Stimulated activated CD8-positive, alpha-beta memory T cell treated with anti-CD3 and anti-CD28 coated beads, Interleukin-2, amount 100 ng/mL, for 48 hours (primary cell): Measurements from ENCODE around the gene COL18A1.
"Not testable (repeated sequence)": the region's sequence is repeated elsewhere in the genome, so short reads cannot be mapped to it uniquely, and the experiment has no call there.

Experiments
- DNase-seq, 2 donors: peaks; one replicate each; pipeline ENCODE4 v3.0.0-alpha.2; 2020; ENCODE audit warnings: low read depth in 2 of 2

The COL18A1 gene

DNA sequence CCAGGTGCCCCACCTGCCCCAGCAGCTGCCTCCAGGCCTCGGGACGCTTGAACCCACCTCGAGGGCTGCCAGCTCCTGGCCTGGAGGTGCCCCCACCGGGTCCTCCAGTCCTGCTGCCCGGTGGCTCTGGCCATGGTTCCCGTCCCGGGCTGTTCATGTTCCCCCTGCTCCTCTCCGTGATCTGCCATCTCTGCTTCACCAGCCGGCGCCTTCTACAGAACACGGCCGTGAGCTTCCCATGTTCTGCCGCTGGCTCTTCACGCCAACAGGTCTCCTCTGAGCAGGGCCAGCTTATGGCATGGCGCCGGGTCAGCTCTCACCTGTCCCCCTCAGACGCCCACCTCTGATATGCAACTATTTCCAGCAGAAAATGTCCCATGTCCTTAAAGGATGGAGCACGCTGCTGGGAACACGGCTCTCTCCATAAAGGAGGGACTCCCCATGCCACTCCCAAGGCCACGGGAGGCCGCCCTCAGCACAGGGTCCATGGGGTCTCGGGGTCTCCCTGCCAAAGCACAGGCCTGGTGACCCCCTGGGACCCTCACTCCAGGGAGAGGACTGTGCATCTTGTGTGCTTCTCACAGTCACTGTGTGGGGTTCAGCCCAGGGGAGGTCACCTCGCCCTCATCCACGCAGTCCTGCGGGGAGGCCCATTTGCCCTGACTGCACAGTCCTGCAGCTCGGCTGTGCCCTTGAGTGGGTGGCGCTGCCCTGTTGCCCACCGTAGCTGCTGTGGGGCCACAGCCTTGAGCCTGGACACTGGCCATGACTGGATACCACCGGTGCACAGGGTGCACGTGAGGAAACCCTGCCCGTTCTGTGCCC lies 36.7 kb downstream of the COL18A1 start:
- DNase-seq = no peak

DNA sequence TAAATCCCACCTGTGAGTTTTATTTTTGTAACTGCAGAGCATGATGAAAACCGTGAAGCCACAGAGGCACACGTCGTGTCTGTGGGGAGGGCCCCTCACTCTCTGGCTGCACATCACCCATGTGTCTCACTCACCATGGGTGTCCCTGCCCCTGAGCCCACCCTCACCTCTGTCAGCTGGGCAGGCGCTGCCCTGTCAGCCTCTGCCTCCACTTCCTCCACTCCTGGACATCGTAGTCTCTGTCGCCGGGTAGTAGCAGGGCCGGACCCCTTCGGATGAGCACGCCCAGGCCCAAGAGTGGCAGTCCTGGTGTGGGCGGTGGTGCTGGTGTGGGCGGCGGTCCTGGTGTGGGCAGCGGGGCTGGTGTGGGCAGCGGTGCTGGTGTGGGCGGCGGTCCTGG lies 37.3 kb downstream of the COL18A1 start:
- DNase-seq = no peak

DNA sequence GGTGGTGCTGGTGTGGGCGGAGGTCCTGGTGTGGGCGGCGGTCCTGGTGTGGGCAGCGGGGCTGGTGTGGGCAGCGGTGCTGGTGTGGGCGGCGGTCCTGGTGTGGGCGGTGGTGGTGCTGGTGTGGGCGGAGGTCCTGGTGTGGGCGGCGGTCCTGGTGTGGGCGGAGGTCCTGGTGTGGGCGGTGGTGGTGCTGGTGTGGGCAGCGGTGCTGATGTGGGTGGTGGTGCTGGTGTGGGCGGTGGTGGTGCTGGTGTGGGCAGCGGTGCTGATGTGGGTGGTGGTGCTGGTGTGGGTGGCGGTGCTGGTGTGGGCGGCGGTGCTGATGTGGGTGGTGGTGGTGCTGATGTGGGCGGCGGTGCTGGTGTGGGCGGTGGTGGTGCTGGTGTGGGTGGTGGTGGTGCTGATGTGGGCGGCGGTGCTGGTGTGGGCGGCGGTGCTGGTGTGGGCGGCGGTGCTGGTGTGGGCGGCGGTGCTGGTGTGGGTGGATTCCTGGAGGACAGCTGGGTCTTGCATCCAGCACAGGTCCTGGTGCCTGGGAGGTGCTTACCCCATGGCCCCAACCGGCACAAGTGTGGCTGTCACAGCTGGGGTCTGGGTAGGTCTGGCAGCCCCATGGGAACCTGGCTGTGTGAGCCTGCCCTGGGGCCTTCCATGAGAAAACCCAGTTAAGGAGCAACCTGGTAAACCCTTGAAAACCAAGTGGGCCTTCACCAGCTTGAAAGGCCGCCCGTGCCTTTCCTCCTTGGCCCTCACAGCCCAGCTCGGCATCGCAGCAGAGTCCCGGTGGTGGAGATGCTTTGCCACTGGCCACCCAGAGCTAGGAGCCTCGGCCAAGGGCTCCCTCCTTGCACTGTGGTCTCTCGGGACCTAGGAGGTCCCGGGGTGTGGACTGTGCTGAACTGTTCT lies 38.0 kb downstream of the COL18A1 start:
- not testable (repeated sequence) for DNase-seq

DNA sequence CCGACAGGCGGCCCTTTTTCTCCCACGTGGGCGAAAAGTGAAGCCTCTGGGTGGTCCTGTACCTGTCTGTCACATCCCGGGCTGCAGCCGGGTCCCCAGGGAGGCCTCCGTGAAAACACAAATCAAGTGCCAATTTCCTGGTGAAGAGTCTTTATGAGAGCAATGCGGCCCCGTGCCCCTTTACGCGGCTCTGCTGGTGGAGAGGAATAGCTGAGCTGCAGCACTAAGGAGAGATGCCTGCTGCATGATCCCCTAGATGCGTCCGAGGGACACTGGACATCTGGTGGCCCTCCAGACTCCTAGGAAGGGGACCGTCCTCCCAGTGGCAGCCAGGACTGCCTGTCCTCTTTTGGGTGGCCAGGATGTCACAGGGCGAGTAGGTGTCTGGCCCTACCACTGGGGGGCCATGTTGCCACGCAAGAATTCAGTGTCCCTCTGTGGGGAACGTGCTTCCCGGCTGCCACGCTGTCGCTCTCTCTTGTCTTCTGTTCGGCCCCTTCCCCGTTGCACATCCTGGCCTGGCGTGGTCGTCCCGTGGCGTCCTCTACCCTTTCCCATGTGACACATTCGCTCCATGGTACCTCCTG lies 38.7 kb downstream of the COL18A1 start:
- no peak for DNase-seq

DNA sequence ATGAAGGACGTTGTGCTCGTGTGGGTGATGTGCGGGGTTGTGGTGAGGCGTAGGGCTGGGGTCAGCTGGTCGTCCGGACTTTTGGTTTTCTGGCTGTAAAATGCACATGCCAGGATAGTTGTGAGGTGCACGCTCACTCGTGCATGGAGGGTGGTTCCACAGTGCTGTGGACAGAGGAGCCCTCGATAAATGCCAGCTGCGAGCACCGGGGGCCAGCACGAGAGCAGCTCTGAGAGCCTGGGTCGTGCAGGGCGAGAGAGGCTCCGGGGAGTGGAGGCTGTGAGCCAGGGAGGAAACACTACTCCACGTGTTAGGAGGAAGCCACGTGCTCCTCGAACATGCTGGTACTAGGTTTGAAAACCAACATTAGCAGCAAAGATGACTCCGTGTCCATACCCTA lies 39.4 kb downstream of the COL18A1 start:
- DNase-seq = no peak

DNA sequence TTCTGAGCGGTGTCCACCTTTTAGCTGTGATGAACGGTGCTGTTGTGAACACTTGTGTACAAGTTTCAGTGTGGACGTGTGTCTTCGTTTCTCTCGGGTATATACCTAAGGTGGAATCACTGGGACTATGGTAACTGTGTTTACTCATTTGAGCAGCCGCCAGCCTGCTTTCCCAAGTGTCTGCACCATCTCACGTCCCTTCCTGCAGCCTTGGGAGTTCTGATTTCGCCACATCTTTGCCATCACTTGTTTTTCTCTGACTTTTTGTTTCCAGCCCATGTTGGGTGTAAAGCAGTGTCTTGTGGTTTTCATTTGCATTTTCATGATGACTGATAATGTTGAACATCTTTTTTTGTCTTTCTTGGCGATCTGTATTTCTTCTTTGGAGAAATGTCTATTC lies 40.4 kb downstream of the COL18A1 start:
- no peak for DNase-seq

DNA sequence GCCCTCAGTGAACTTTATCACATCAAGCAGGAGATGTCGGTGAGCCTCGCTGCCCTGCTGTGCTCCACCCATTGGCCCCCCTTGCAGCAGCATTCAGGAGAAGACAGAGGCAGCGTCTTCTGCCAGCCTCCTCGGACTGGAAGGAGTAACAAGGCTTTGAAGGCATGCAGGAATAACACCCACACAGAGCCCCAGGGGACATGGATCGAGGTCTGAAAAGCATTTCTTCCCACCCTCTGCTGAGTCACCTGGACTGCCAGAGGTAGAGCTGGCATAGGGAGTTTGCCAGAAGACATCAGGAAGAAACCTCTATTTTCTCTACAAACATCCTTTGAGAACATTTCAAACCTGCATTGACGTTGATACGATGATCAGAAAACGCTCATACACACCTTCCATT lies 42.9 kb downstream of the COL18A1 start:
- DNase-seq = no peak

DNA sequence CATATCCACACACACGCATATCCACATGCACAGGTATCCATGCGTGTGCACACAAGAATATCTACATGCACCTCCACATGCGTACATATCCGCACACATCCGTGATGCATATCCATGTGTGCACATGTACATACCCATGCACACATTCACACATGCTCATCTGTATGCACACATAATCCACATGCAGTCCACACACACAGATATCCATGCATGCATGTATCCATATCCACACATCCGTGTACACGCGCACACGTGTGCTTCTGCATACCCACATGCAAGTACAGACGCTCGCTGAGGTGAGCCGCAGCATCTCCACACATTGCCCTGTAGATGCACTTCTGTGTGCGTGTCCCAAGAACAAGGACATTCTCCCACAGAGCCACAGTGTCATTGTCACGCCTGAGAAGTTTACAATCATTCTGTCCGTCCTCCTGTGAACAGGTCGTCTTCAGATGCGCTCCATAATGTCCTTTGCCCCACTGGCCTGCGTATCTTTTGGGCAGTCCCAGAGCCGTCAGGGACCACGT lies 43.4 kb downstream of the COL18A1 start:
- DNase-seq = no peak

DNA sequence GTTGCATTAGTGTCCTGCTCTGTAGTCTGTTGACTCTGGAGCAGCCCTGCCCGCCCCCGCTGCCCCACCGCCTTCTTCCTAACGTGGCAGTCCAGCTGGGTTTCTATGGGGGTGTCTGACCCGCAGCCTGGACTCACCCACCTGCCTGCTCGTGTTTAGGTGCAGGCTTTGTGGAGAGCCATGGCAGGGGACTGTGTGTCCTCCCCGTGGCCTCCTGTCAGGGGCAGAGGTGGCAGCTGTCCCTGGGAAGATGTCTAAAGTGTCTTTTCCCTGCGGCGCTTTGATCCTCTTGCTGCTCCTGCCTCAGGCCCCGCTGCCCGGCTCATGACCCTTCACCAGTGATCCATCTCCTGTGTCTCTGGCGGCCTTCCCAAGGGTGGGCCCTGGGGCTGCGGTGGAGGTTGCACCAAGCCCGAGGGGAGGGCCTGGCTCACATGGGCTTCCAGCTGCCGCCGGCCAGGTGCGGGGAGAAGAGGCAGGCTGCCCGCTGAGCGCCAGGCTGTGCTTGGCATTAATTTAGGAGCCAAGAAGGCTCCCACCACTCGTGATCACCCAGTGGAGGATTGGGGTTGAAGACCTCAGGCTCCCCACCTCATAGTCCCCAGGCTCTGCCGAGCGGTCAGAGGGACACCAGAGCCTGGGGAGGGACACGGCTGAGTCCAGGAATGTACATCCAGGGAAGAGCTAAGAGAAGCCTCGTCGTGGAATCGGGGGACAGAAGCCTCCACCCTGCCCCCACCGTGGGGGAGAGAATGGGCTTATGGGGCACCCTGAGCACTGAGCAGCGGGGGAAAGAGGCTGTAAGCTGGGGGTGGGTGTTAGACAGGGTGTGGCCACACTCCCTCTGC lies 44.1 kb downstream of the COL18A1 start:
- DNase-seq = no peak

DNA sequence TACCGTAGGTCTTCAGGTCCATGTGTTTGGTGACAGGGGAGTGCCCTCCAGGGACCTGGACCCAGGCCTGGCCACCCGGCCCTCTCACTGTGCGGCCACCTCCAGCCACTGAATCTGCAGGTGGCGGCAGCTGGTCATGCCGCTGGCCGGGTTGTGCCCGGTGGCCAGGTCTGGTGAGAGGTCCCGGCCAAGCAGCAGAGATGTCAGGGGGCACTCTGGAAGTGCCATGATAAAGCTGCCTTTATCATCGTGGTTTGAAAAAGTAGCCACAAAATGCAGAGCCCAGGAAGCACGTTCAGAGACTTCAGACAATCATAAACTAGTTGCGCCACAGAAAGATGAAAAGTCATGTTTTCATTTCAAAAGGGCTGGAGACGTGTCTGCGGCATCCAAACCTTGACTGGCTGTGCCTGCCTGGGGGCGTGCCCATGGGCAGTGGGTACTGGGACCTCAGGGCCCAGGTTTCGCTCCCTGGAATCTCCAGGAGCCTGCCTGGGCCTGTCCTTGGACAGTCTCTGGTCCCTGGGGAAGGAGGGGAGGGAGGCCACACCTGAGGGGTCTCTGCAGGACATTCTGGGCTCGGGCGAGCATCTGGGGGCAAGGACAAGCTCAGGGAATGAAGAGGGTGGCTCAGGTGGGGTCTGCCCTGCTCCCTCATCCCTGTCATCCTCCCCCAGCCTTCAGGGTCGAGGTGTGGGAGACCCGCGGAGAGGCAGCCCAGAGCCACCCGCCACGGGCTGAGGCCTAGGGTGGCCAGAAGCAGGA lies 44.9 kb downstream of the COL18A1 start:
- no peak for DNase-seq

DNA sequence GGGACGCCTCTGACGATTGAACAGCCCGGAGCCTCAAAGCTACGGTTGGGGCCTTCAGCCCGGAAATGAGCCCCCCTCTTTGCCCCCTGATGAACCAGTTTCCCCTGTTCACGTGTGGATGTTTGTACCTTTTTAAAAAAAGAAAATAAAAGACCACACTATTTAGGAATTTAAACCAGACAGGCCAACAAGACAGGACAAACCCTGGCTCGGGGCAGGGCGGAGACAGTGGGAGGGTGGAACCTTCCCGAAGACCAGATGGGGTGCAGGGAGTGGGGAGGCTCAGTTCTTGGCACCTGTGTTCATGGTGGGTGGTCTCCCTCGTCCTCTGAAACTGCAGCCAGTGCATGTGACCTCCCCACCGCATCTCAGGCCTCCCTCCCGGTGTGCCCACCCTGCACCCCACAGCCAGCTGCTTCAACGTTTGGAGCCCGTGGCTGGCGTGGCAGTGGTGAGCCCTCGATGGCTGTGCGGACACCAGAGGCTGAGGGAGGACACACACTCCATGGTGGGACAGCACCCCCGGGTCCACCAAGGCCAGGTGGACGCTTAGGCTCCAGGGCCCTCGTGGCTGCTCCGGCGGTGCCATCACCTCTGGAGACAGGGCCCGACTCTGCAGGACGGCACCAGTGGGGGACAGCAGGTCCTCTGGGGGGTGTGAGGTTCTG lies 45.6 kb downstream of the COL18A1 start:
- DNase-seq = no peak

DNA sequence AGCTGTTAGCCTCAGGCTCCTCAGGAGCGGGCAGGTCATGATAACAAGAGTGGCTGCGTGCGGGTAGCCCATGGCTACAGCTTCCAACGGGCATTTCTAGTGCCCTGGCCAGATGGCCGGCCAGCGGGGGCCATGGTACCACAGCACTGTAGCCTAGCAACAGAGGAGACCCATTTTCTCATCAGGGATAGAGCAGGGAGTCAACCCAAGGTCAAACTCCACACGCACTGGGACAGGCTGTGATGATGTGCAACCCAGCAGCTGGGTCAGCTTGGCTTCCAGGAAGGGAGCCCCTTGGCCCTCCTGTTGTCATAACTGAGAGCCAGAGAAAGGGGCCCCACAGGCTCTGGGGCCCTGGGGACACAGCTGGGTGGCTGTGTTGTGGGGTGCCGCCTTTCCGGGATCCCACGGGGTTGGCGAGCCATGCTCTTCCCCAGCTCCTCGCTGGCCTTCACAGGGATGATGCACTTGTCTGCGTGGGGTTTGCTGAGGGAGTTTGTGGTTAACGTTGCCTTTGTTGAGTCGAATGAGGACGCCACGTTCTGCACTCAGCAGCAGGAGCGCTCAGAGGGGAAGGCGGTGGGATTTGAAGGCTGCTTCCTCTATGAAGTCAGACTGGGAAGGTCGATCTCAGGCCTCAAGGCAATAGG lies 46.3 kb downstream of the COL18A1 start:
- no peak for DNase-seq

DNA sequence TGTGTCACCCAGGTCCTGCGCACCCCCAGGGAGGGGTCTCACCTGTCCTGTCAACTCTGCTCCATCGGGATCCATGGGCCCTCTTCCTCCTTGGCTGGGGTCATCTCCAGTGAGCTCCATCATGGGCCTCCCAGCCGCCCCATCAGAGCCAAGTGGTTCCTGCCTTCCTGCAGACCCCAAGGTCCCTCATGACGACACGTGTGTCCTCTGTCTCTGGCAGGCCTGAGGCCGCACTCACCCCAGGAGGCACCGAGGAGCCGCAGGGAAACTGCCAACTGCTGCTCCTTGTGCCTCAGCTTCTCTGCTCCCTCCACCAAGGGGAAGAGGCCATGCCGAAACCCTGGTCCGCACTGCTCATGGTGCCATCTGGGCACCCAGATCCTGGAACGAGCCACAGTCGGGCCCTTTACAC lies 46.8 kb downstream of the COL18A1 start:
- DNase-seq = no peak

DNA sequence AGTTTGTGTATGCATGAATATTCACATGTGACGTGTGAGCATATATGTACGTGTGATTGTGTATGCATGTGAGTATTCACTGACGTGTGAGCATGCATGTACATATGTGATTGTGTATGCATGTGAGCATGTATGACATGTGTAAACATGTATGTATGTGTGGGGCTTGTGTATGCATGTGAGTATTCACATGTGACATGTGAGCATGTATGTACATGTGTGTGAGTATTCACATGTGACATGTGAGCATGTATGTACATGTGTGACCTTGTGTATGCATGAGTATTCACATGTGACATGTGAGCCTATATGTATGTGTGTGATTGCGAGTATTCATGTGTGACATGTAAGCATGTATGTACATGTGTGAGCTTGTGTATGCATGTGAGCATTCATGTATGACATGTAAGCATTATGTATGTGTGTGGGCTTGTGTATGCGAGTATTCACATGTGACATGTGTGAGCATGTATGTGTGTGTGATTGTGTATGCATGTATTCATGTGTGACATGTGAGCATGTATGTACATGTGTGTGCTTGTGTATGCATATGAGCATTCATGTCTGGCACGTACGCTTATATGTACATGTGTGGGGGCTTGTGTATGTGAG lies 47.8 kb downstream of the COL18A1 start:
- DNase-seq = no peak

DNA sequence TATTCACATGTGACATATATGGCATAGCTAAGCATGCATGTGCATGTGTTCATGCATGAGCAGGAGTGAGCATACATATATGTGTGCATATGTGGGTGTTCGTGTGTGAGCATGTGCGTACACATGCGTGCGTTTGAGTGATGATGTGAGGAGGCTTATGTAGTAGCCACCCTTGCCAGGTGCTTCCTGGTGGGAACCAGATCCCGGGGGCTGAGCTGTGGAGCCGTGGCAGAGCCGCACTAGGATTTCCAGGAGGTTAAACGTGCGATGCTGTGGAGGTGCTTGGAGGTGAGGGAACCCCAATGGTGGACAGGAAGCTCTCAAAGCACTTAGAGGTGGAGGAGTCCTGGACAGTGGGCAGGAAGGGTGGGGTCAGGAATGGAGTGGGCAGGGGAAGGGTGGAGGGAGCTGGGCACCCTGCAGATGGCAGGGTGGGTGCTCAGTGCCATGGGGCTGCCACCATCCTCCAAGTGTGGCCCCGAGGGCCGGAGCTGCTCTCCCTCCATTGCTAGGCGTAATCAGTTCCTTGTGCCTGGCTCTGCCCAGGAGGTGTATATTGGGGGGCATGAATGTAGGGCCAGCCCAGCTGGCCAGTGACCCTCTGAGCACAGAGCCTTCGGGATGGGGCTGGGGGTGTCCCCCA lies 48.5 kb downstream of the COL18A1 start:
- no peak for DNase-seq

DNA sequence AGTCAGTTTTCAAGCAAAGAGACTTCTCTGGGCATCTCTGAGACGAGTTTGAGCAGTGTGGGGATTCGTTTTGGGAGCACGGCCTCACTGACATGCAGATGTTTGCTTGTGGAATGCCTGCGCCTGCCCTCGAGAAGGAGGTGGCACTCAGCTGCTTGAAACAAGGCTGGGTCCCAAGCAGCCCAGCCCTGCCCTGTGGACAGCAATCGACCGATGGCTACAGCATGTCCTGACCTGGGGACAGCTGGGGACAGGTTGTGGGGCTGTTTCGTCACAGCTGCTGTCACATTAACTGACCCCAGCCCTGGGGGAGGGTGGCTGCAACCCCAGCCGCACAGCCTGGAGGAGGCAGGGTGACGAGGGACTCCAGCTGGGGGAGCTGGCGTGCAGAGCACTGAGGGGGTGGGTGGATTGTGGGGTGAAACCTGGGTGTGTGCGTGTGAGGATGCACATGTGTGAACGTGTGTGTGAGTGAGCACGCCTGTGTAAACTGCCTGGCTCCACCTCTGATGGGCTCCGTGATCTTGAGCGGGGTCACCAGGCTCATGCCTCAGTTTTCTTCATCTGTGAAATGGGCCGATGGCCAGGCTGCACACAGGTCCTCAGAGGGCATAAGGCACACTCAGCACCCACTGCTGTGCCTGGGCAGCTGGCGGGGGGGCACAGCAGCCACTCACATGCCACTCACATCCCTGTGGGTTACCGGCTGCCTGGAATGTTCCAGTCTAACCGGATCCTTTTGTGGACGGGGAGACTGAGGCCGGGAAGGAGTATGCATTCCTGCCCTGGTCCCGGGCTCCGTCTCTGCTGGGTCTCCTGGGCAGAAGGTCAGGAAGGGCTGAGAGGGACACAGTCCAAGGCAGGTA lies 49.3 kb downstream of the COL18A1 start:
- DNase-seq = no peak

DNA sequence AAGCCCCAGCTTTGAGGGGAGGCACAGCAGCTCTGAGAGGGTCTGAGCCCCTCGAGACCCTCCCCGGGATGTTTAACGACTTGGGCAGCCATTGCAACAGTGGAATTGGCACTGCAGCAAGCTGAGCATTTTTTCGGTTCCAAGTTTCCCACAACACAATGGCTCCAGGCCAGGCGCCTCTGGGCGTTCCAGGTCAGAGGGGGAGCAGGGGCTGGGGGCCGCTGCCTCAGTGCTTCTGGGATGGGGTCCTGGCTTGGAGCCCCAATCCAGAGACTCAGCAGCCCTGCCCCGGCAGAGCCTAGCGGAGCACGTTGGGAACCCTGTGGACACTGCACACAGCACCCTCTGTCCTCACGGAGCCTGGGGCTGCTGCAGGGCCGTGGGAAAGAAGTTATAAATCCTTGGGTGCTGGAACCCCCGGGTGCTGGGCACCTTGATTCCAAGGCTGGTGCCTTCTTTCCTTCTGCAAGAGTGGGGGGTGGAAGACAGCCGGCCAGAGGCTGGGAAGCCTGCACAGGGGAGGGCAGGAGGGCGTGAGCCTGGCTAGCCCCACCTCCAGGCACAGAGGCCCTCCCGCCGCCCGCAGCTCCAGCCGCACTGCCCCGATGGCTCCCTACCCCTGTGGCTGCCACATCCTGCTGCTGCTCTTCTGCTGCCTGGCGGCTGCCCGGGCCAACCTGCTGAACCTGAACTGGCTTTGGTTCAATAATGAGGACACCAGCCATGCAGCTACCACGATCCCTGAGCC lies 50.1 kb downstream of the COL18A1 start:
- no peak for DNase-seq
